Stimulated activated CD8-positive, alpha-beta memory T cell treated with anti-CD3 and anti-CD28 coated beads, Interleukin-15, amount 100 ng/mL, for 1 hour (primary cell): Measurements from ENCODE around the gene EFCAB7.
A peak's percentile ranks its signal among the peaks of the same experiment; 100 is the strongest.

Experiments used
- DNase-seq: peaks from one replicate; pipeline ENCODE4 v3.0.0-alpha.2; 2020; ENCODE audit warnings: low read depth

The EFCAB7 gene, protein sequence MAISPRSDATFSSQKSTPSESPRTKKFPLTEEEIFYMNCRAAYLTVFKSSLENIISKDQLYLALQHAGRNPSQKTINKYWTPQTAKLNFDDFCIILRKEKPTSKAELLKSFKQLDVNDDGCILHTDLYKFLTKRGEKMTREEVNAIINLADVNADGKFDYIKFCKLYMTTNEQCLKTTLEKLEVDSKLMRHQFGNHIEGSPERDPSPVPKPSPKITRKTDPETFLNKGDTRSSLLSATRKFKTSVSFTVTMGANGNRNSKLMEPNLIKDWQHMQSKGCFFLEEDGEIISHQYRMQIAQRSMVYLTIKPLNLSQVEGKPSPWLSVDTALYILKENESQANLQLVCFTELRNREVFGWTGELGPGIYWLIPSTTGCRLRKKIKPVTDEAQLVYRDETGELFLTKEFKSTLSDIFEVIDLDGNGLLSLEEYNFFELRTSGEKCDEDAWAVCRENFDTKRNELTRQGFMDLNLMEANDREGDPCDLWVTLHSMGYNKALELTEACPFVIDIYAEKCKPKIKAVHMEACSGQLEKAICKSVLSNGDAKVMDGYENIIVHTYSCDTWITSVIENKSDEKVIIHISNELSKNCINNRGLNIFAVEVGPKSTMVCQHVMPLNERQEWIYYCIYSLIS

DNA sequence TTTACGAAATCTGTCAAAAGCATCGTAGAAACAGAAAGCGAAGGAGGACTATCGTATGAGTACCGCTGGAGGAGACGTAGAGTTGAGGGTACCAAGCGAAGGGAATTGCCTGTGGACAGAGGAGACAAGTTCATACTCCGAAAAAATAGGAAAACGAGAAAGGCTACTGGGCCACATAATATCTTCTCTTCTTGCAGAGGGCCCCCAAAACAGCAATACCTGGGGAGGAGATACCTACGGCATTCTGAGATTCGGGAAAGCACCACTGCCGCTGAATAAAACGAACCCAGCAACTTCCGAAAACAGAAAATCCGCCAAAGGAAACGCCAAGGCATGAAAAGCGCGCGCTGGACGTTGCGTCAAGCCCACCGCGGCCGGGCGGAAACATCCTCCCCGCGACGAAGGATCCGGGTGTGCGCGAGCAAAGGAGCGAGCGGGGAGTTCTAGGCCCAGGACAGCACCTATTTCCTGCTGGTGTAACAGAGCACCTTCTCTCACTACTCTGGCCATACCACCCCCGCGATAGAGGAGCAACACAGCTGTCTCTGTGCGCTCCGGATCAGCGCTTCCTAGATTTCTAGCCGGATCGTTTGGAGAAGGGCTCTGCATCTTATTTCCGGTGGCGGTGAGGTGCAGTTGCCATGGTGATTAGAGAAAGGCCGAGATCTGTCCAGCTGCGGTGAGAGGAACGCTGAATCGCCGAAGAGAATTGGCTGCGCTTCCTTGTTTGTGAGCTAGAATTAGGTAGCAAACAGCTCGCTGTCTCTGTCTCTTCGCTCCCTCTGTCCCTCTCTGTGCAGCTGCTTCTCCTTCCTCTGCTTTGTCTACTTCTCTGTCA lies at the start of gene EFCAB7, which contains the start of gene ITGB3BP:
TSS of gene EFCAB7 (plus strand) at position 635 of the 838 bp plus-strand sequence. CDS start 2,048 bp downstream, outside the sequence.
TSS of gene ITGB3BP (minus strand) at position 335 of the 838 bp plus-strand sequence. CDS start at position 243, 92 bp downstream.
- peak; percentile 65 for DNase-seq

DNA sequence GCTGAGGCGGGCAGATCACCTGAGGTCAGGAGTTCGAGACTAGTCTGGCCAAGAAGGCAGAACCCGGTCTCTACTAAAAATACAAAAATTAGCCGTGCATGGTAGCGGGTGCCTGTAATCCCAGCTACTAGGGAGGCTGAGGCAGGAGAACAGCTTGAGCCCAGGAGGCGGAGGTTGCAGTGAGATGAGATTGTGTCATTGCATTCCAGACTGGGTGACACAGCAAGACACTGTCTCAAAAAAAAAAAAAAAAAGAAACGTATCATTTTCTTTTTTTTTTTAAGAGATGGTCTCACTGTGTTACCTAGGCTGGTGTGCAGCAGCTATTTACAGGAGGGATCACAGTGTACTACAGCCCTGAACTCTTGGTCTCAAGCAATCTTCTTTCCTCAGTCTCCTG lies 47.6 kb upstream of the EFCAB7 start:
- no peak for DNase-seq

DNA sequence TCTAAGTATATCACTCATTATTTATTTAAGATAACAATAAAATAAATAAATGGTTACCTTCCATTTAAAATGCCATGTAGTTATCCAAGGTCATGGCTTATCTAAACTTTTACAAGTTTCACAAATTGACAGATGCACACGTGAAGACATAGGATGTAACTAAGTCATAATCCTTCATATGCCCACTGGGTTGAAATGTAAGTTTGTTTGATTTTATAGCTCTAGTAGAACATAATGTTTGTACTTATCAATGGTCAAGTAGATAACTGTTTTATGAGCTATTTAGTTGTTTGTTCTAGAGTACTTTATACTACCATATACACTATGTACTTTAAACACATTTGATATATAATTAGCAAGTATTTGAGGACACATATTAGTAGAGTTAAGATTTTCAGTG lies 43.3 kb upstream of the EFCAB7 start:
- DNase-seq = no peak

DNA sequence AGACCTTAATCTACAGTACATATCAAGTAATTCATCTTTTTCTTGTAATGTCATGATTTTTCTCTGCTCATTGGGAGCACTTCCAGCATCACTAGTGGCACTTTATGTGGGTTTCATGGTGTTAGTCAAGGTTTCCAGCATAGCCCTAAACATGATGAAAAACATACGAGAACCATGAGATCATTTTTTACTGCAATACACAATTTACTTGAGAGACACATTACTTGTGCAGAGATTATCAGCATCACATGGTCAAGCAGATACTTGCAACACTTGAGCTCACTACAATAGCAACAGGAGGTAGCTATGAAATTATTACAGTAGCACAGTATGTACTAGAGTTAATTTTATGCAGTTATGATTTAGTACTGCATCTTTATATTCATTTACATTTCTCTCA lies 36.7 kb upstream of the EFCAB7 start:
- no peak for DNase-seq

DNA sequence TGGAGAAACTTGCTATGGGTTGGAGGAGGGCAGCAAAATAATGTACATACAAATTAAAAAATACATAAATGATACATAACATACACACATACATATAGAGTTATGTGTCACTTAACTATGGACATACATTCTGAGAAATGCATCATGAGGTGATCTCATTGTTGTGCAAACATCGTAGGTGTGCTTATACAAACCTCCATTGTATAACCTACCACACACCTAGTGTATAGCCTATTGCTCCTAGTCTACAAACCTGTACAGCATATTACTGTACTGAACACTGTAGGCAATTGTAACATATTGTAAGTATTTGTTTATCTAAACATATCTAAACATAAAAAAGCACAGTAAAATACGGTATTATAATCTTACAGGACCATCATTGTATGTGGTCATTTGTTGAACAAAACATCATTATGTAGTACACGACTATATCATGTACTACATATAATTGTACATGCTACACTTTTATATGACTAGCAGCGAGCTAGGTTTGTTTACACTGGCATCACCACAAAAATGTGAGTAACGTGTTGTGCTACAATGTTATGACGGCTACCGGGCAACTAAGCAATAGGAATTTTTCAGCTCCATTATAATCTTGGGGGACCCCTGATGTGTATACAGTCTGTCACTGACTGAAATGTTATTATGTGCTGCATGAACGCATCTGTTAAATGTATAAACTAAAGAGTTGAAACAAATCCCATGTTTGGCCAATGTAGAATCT lies 35.8 kb upstream of the EFCAB7 start:
- no peak for DNase-seq

DNA sequence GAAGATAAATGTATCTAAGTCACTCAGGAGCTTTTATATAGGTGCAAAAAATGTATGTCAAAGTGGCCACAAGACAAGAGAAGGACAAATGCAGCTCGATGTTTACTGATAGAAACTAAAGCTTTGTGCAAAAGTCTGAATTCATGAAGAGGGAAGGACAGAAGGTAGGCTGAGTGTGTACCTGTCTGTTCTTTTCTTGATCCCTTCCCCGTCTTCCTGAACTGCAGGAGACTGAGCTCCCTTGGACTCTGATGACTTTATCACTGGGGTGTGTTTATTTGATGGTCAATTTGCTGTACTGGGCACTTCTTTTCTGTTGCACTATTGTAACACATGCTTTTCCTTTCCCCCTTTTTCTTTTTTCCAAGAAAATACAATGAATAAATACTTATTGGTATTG lies 25.7 kb upstream of the EFCAB7 start:
- DNase-seq = no peak

DNA sequence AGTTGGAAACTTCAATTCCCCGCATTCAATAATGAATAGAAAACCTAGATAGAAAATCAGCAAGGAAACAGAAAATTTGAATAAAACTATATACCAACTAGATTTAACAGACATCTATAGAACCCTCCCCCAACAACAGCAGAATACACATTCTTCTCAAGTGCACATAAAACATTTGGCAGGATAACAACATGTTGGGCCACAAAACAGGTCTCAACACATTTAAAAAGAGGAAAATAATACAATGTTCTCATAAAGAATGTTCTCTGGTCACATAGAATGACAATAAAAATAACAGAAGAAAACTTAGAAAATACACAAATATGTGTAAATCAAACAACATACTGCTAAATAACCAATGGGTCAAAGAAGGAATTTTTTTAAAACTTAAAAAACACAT lies 25.2 kb upstream of the EFCAB7 start:
- no peak for DNase-seq

DNA sequence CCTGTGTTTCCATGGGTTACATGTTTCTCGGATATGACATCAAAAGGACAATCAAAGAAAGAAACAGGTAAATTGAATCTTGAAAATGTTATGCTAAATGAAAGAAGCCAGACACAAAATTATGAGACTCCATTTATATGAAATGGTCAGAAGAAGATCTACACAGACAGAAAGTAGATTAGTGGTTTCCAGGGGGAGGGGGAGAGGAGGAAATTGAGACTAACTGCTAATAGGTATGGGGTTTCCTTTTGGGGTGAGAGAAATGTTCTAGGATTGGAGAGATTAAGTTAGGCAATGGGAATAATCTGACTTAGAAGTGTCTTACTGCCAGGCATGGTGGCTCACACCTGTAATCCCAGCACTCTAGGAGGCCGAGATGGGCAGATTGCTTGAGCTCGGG lies 22.1 kb upstream of the EFCAB7 start:
- DNase-seq = no peak

DNA sequence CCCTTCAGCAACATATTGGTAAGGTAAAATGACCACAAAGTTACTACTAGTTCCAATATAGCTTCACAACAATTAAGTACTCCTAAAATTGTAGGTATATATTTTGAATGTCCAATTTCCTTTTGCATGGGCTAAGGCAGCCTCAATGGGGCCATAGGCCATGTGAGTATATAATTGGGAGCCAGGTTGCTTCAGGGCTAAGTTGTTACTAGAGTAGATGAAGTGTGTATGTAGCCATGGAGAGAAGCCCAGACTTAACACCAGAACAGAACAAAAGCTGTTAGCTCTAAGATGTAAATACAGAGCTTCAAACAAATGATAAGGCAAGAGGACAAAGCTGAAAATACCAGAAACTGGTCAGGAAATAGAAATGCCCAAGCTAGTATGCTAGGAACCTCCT lies 16.5 kb upstream of the EFCAB7 start:
- no peak for DNase-seq

DNA sequence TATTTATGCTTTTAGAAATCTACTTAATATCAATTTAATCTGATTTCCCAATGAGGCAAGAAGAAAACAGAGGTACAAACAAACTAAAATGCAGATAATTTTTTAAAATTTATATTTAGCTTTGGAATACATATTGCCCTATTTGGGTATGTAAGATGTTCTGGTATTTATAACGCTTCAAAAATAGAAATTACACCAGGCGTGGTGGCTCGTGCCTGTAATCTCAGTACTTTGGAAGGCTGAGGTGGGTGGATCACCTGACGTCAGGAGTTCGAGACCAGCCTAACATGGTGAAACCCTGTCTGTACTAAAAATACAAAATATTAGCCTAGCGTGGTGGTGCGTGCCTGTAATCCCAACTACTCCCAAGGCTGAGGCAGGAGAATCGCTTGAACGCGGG lies 13.6 kb upstream of the EFCAB7 start:
- DNase-seq = no peak

DNA sequence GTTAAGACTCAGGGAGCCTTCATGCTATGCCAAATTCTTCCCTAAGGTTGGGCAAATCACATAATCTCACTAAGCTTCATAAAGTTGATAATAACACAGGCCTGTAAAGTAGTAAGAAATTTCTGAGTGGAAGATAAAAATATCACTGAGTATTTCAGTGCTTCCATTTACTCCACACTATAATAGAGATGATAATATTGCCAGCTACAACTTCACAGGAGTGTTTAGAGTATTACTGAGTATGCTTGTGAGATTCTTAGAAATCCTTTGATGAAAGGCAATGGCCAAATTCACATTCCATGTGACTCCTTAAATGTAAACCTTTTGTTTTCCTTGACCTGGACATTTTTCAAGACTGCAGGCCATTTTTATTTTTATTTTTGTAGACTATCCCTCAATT lies 10.7 kb upstream of the EFCAB7 start:
- no peak for DNase-seq

DNA sequence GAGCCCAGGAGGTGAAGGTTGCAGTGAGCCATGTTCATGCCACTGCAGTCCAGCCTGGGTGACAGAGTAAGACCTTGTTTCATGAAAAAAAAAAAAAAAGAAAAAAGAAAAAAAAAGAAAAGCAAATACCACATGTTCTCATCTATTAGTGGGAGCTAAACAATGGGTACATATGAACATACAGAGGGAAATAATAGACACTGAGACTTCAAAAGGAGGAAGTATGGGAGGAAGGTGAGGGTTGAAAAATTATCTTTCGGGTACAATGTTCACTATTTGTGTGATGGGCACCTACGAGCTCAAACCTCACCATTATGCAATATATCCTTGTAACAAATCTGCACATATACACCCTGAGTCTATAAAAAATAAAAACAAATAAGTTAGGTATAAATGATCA lies 6.7 kb upstream of the EFCAB7 start:
- DNase-seq = no peak

DNA sequence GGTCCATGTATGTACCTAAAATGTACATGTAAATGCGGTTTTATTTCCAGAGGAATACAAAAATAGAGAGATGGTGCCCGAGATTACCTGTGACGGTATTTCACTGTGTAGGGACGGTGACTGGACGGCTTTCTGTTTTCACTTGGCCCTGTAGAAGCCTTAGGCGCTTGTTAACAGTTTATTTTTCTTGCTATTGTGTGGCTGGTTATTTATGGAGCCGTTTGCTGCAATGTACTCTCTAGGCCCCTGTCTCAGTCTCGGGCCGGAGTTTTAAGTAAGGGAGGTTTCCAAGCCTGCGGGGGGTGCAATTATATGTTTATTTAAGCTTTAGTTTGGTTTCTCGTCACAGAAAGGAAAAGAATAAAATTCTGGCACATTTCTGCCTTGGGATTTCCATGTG lies 413 bp downstream of the EFCAB7 start:
- DNase-seq = no peak

DNA sequence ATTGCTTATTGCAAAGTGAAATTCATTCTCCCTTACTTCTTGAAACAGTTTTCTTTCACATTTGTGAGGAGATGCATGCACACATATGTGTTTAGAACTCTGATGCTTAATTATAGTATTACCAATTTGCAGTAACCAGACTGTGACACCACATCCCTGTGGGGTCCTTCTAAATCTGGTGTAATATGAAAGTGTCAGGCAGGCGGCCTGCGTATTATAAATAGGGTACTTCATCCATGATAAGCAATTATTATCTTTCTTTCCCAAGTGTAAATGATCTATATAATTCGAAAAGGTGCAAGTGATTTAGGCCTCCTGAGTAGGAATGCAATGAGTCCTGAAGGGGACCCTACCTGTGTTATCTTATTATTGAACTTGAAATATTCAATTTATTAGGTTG lies 876 bp downstream of the EFCAB7 start:
- DNase-seq = no peak

DNA sequence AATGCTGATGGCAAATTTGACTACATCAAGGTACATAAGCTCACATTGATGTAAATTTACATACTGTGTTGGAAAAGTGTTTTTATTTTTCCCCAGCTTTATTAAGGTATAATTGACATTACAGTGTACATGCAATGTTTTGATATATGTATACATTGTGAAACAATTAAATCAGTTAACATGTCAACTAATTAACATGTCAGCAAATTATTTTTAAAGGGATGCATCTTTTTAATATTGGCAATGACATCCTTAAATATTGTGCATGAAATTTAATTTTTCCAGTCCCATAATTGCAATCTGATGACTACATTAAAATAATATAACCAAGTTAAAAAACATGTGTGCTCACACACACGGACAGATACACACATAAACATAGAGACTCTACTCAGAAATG lies 9.4 kb downstream of the EFCAB7 start:
- no peak for DNase-seq

DNA sequence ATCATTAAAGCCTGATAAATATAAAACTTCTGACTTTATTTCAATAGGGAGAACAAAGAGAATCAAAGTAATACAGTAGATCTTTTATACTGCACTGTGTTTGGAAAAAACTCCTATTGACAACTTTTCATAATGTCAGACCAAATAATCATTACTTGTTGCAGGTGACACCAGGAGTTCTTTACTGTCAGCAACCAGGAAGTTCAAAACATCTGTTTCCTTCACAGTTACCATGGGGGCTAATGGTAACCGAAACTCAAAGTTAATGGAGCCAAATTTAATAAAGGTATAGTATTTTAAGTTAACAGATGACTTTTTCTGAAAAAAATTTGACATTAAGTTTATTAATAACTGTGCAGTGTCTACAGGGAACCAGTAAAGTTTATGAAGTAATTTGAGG lies 10.6 kb downstream of the EFCAB7 start:
- DNase-seq = no peak

DNA sequence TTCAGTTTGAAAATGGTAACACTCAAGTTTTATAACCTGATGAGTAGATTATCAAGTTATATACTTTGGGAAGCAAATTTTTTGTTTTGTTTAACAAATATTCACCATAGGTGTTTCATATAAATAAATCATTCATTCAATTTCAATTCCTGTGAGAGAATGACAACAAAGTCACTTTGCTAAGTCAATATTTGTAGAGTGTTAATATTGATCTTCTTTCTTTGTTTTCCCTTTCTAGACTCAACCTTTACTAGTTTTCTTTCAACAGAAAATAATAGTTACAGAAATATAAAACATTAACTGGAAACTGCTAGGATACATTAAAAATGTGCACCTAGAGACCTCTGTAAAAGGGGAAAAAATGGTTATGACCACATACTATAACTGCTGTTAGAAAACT lies 11.1 kb downstream of the EFCAB7 start:
- DNase-seq = no peak

DNA sequence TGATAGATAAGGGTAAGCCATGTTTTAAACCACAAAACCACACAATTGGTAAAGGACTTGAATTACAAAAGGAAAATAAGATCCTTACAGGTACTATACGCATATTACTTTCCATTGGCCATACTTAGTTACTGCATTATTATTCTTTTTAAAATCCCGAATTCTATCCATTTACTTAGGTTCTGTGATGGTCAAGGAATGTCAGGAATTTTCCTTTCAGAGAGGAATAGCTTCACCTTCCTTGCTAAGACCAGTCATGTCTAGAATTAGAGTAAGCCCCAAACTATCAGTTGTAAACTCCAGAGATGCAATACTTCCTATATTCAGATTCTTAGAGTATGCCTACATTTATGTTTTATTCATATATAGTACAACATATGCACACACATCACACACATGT lies 13.7 kb downstream of the EFCAB7 start:
- DNase-seq = no peak

DNA sequence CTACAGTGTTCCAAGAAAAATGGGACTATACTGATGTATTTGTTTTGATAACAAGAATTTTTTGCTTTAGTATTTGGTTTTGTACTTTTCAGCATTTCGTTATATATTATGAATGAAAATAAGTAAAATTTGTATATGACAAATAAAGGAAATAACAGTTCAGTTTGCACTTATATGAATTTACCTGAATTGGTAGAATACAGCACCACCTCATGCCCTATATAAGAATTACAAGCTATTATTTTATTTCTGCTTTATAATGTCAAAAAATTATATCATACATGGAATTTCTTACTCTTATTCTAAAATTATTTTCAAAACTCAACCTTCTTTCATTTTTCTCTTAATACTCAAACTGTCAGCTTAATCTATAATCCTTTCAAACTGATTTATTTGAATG lies 14.6 kb downstream of the EFCAB7 start:
- no peak for DNase-seq

DNA sequence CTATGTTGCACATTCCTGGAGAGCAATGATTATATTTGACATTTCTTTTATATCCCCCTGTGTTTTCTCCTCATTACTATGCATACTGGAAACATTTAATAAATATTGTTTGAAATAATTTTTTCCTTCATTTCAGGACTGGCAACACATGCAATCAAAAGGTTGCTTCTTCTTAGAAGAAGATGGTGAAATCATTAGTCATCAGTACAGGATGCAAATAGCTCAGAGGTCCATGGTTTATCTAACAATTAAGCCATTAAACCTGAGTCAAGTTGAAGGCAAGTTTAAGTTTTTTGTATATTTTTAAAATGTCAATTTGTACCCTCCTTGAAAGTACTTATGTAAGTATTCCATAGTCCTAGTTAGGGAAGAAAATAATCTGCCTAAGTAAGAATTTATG lies 22.5 kb downstream of the EFCAB7 start:
- DNase-seq = no peak

DNA sequence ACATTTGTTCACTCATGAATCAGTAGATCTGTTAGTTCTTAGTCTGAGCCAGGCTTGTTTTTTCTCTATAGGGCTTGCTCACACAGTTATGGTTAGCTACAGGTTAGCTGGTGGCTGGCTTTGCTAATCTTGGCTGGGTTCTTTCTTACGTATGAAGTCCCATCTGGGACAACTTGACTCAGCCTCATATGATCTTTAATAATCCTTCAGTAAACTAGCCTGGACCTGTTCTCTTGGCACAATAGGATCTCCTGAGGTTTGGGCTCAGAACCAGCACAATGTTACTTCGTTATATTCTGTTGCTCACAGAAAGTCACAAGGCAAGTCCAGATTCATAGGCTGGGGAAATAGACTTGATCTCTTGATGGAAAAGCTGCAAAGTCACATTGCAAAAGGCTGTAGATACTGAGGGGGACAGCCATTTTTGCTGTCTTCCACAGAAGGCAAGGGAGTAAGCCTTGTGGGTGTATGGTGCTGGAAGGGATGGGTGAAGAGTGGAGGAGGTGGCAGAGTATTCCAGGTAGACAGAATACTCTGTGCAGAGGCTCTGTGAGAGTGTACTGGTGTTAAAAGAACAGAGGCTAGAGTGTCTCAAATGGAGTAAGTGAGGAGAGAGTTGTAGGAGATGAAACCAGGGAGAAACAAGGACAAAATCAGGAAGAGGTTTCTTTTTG lies 24.4 kb downstream of the EFCAB7 start:
- DNase-seq = no peak

DNA sequence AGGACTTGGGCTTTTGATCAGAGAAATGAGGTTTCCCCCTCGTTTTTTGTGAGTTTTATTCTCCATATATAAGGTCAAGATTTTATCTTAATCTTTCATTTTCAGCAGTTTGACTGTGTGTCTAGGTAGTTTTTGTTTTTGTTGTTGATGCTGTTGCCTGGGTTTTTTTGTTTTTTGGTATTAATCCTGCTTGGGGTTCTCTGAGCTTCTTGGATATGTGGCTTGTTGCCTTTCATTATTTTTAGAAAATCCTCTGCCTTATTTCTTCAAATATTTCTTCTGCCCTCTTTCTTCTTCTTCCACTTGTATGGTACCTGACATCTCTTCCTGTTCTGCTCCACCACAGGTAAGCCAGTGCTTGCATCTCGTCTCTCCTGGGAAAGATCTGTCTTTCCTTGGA lies 25.0 kb downstream of the EFCAB7 start:
- no peak for DNase-seq
